ENCODE measurements around the gene DDC.

The DDC gene, protein sequence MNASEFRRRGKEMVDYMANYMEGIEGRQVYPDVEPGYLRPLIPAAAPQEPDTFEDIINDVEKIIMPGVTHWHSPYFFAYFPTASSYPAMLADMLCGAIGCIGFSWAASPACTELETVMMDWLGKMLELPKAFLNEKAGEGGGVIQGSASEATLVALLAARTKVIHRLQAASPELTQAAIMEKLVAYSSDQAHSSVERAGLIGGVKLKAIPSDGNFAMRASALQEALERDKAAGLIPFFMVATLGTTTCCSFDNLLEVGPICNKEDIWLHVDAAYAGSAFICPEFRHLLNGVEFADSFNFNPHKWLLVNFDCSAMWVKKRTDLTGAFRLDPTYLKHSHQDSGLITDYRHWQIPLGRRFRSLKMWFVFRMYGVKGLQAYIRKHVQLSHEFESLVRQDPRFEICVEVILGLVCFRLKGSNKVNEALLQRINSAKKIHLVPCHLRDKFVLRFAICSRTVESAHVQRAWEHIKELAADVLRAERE

DNA sequence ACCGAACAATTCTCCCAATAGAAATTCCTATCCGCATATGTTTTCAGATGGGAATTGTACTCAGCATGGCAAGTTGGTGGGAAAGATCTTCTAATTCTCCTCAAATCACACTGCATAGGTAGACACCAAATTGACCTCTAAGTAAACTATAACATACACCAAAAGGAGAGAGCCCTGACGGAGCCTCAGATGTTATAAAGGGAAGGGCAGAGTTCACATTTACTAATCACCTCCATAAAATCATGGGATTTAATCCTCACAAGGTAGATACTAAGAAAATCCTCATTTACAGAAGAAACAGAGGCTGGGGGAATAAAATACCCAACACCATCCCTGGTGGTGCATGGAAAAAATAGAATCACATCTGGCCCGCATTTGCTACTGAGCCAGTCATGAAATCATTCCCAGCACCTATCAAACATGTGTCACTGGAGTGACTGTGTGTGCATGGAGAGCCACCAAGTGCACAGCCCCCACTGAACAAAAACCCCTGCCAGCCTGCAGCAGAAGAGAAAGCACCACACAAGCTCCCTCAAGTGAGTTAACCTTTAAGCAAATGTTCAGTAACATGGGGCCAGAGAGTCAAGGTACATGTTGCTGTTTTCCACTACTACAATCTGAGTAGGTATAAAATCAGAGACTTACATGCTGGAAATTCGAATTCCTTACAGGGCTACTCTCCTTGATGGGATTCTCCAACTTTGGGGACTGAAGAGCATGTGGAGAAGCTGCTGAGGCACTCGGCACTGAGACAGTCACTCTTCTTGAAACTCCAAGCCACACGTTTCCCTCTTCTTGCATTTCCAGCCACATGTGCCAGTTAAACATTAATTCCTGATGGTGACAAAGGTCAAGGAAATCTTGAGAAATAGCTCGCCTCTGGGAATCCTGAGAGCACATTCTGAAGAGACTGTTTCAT, at the start of gene DDC:
Gene DDC (minus strand): TSS at position 766 of the 919 bp plus-strand sequence. CDS start 21,320 bp downstream, outside the sequence.
- no peak for DNase-seq

DNA sequence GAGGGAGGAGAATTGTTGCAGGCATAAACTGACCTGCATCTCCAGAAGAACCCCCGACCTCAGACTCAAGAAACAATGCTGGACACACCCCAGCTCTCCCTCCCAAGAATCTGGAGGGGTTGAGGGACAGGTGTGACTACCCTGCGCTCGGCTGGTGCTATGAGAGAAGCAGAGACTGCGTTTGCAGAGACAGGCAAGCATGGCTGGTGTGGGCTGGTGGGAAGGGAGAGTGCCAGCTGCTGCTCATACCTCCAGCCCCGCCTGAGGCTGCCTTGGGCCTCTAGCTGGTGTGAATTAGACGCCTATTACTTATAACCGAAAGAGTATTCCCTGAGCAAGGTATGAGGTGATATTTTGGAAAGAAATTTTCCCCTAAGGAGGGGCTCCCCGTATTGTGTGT, 48.3 kb upstream of the DDC start:
- no peak for DNase-seq

DNA sequence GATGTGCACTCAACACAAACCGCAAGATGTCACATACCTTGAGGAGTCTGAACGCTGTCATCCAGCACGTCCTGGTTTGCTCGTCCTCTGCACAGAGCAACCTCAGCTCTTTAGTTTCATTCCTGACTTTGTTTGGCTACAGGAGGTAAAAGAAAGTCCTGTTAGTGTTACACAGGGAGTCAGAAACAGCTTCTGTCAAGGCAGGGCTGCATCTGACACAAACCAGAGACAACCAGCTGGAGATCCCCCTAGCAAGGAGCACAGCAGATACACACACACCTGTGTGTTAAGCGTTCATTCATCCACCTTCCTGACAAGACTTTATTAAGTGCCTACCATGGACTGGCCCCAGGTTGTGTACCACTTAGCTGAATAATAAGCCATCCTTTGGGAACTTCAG, 47.5 kb upstream of the DDC start:
- DNase-seq: no peak

DNA sequence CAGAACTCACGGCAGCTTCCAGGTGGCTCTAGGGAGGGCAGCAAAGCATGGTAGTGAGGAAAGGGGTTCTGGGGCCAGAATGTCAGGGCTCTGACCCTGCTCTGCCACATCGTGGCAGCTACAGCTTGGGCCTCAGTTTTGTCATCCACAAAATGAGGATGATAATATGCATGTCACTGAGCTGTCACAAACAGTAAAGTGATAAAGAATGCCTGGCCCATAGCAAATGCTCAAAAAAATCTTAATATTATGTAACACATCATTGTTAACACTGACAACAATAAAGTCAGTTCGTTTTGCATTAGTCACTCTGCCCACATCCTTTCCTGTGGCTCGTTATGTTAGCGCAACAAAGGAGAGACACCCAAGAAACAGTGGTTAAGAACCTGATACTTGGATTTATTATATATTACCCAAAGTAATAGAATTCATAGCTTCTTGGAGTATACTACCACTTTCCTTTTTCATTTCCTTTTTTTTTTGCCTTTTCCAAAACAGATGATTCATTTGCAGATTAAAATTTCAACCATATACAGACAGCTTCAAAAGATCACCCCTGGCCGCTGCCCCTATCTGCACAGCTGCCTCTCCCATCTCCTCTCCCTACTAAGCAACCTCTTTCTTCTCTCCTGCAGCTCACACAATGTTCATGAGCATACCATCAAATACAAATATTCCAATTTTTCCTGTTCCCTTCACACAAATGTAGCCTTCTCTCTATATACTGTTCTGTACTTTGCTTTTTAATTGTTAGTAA, 45.5 kb upstream of the DDC start:
- no peak for DNase-seq

DNA sequence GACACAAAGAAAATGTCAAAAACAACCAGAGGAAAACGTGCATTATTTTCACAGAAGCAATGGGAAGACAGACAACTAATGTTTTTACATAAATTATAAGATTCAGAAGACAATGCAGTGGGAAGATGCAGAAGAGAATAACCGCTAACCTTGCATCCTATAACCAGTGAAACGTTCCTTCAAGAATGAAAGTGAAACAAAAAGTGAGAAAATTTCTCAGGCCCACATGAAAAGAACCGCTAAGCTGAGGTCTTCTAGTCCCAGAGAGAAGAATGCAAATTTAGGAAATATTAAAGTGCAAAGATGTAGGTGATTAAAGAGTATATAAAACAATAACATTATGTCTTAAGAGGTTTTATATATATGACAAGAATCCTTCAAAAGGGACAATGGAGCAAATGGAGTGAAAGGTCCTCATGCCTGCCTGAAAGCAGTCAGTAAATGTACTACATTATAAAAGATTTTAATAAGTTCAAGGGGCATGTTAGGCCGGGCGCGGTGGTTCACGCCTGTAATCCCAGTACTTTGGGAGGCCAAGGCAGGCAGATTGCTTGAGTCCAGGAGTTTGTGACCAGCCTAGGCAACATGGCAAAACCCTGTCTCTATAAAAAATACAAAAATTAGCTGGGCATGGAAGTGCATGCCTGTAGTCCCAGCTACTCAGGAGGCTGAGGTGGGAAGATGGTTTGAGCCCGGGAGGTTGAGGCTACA, 43.1 kb upstream of the DDC start:
- DNase-seq: no peak

DNA sequence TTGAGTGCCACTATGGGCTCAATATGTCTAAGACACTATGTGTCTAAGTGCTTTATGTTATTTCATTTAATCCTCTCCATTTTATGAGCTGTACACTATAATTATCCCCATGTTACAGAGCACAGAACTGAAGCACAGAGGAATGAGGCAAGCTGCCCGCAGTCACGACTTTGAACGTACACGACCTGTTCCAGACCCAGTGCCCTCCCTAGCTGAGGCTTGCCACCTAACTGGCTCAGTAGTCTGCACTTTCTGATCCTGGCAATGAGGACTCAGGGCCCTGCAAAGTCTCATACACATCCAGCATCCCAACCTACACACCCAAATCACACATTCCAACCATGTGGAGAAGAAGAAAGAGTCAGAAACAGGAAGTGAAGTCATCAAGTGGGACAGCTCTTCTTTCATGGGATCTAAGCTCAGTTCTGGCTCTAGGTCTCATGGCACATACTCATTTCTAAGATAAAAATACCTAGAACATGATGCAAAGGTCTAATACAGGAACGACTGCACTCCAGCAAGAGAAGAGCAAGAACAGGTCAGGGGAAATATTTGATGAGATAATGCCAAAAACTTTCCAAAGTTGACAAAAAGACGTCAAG, 42.4 kb upstream of the DDC start:
- DNase-seq: no peak

DNA sequence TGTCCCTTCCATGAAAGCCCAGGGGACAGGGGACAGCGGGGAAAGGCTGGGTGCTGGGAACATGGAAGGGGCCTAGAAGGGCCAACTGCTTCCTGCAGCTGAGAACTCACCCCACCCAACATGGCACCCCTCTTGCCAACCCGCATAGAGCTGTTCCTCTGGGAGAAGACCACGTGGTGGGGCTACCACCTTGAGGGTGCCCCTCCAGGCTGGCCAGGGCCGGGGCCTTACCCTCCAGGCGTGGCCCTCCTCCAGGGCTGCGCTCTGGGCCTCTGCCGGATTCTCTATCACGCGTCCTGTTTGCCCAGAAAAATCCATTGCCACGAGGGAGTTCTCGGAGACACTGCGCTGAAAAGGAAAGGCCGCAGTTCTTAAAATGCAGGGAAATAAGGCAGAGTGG, 39.9 kb upstream of the DDC start:
- DNase-seq: no peak

DNA sequence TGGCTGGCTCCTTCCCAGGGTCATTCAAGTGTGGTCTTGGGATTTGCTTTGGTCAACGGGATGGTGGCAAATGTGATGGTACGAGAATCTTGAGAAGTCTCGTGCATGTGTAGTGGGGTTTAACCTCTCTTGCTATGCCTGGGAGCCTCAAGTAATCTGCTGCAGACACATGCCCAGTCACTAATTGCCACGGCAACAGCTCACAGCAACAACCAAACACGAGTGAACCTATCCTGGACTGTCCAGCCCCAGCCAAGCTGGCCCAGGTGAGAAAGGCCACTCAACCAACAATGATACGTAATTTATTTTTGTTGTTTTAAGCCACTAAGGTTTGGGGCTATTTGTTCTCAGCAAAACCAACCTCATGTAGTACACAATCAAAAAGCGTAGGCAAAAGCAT, 38.1 kb upstream of the DDC start:
- no peak for DNase-seq

DNA sequence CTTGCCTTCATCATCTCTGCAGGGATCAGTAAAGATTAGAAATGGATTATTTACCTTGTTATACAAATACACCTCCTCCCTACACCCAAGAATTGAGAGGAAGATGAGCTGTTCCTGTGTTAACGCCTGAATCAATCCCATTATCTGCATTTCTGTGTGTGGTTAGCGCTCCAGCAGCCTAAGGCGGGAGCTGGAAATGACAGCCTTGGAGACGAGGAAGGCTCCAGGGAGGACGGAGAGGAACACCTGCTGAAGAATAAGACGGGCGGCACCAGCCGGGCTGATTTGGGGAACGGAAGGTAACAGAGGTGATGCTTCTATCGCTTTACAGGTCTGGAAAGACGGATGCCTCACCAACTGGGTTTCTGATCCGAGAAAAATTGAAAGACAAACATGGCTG, 34.2 kb upstream of the DDC start:
- no peak for DNase-seq

DNA sequence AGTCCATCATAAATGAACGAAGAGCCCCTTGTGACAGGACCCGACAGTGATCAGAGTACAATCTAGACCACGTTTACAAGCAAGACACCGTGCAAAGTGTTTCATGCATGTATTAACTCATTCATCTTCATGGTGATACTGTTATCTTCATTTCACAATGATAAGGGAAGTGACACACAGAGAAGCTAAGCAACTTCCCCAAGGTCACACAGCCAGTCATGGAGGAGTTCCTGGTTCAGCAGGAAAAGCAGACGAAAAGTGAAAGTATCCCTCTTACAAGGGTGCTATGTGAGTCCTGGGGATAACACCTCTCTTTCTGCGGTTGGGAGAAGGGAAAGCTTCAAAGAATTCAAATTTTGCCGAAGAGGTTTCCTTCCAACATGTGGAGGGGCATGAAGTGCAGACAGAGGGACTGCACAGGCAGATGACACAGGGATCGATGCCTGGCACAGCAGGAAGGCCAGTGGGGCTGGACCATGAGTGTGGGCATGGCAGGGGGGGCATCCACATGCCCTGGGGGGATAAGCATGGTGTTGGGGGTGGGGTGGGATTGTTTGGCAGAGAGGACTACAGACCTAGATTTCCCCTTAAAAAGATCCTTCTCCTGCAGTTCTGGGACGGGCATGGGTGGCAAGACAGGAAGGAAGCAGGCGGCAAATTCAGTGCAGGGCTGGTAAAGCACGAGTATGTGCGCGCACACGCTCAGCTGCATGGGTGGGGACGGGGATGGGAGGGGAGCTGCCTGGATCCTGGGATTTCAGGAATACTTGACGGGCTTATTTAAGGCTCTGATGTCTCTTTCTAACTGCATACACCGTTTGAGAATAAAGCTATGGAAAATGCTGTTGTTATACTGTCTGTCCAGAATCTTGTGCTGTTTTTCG, 33.5 kb upstream of the DDC start:
- no peak for DNase-seq

DNA sequence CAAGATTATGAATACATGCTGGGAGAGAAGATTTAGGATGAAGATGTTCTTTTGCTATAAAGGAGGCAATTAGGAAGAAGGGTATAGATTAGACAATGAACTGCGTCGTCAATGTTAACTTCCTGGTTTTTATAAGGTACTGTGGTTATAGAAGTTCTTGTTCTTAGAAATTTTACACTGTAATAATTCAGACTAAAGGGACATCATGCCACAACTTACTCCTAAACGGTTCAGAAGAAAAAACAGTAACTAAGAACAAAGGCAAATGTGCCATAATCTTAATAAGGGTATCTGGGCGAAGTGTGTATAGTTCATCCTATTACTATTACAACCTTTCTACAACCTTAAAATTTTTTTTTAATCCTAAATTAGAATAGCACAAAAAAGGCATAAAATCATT, 31.3 kb upstream of the DDC start:
- no peak for DNase-seq

DNA sequence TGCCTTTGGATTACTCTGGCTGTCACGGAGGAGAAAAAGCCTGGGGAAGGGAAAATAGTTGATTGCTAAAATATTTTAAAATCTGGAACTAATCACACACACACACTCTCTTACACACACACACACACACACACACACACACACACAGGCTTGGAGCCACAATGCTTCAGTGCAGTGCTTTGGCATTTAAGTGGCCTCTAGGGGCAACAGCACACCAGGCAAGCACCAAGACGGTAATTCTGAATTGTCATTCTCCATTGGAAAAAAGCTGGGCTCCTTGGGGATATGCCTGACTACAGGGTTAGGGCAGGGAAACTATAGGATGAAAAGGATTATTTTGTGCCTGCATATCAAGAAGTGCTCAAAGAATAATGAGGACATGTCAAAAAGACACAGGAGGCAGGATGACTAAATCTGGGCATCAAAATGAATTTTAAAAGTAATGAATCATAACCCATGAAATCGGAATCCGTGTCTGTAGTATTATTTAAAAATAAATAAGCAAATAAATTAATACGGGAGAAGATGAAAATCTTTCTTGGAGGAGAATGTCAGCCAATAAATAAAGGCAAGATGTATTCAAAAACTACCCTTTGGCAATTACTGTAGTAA, 30.4 kb upstream of the DDC start:
- DNase-seq: peak; percentile 29 to 67

DNA sequence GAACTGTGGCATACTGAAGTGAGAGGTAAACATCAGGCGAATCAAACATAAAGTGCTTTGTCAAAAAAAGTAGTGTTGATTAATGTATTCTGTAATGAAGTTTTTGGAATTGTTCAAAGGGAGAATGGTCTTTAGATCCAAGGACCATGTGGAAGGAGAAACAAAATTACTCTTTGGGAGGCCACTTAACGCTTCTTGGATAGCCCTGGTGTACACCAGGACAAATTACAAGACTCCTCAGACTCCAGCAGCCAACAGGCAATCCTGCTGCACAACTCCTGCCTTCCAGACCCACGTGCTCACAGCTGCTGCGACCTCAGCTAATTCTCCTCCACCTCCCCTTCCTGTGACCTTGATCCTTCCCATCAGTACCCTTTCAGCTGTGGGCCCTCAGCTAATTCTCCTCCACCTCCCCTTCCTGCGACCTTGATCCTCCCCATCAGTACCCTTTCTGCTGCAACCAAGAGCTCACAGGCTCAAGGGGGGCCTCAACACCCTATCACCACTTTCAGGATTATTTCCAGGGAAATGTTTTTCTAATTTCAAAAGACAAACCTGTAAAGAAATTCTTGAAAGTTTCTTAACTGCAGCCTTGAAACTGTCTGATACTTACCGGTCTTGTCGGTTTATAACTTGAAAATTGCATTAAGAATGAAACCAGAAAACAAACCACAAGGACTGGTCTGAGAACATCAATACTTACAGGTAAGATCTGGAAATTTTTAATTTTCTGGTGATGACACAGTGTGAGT, 29.7 kb upstream of the DDC start:
- no peak for DNase-seq

DNA sequence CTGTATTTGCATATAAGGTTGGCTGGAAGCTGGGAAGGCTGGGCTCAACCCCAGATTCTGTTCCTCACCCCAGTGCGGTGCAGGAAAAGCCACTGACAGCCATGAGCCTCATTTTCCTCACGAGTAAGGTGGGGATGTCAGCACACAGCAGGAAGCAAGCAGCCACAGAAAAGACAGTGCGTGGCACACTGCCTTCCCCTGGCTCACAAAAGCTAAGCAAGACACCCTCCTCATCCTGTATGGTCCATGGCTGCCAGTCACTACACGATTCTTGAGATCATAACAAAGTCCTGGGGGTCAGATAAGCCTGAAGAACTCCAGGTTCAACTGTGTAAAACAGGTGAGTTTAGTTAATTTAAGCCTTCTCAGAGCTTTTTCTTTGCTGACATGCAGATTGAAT, 28.9 kb upstream of the DDC start:
- no peak for DNase-seq

DNA sequence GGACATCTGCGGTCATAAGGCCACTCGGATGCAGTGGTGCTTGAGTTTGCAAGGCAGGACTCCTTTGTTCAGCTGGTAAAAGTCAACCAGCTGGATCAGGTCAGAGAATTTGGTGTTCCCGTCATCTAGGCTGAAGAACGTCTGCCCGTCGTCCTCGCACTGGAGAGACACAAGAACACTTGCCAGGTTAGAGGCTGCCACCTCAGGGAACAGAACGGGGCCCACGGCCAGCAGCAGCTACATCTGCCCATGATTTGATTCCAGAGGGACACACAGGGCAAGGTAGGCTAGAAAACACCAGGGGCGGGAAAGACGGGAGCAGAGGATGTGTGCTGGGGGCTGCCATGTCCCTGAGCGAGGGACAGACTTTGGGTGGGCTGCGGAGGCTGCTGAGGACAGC, 27.7 kb upstream of the DDC start:
- DNase-seq: no peak

DNA sequence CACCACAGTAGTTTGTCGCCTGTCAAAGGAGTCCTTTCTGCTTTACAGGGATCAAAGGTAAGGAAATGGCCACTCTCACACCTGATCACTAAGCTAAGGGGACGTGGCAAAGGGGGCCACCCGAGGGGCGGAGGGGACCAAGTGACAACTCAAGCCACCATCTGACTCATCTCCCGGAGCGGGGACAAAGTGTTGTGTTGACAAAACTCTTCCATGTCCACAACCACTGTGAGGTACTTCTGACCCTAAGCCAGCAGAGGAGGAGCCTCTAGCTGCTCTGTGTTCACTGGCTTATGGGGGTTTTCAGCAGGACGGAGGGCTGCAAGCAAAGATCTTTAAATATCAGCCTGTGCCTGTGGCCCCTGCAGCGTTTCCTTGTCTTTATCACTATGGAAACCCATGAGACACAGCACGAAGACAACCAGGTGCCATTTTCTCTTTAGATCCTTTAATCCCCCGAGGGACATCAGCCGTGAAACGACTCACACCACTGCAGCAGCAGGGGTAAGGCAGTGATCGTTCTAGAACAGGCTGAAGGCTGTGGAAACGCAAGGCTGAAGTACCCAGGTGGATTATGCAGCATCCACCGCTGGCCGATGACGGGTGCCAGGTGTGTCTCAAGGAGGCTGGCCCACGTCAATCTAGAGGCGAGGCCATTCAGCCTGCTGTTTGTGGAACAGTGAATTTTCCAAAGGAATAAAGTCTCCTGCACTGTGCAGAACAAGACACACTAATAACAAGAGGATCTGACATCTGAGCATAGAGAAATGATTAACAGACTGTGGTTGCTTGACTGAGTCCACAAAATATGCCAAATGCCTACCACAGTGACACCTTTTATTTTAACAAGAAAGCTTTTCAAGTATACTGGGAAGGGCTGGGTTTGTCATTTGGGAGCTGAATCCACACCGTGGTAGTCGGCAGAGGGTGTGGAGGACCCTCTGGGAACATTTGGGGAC, 26.6 kb upstream of the DDC start:
- peak; percentile 29 to 32 for DNase-seq

DNA sequence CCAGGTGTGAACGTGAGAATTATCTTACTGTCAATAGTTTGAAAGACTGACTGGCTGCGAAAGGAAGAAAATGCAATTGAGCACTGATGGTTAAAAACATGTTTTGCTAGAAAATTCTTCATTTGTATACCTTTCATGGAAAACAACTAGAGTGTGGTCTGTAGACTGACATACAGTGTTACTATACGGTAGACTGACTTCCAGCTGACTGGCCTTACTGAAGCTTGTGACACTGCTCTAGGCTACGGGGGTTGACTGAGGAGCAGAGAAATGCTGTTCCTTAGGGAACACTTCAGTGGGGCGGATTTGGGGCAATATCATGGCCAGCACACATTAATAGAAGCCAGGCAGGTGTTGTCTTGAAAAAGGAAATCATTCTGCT, 25.9 kb upstream of the DDC start:
- DNase-seq: no peak

DNA sequence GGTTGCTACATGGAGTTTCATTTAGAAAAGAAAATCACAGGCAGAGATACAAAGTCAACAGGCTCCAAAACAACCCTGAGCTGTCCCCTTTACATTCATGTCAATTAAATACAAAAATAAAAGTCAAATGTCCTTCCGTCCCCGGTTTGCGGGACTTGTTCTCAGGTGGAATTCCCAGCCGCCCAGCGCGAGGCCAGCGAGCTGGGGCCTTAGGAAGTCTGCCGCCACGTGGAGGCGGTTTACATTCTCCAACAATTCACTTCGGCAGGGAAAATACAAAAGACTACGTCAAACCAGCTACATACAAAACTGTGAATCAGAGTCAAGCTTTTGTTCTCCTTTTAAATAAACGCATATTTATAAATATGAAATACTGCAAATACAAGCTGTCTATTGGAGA, 25.3 kb upstream of the DDC start:
- no peak for DNase-seq

DNA sequence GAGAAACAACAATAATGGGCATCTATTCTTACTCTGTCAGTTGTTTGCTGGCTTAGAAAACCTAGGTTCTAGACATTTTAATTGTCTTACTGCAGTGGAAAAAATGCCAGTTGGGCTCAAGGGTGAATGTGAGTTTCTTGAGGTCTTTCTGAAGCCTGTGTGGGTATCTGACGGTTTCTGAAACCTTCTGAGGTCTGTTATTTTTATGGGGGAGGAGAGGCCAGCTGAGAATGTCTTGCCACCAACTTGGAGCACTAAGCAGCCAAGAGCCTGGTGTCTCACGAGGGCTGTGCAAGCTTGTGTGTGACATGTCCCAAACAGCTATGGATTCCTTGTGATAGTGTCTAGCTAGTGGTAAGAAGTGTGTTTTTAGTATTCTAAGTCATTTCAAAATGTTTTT, 24.2 kb upstream of the DDC start:
- DNase-seq: no peak

Data from SHP77 (cell line).